Progenitor cell of endocrine pancreas (in vitro differentiated cells): Measurements from ENCODE around the gene UMOD. TPM values are rescaled to one million over a fixed set of nuclear protein-coding genes. Genes with fewer than 3 reads are reported as not detected.

Experiments used
- DNase-seq: peaks from one replicate; pipeline ENCODE4 v3.0.0; 2021; ENCODE audit warnings: low spot score; ENCODE audit not compliant: unreplicated experiment
- H3K27ac Mint-ChIP-seq: 2 replicates; pipeline ENCODE4 v1.8.0; 2021; ENCODE audit warnings: mild to moderate bottlenecking, moderate library complexity, mixed read lengths
- H3K27me3 Mint-ChIP-seq: 2 replicates; pipeline ENCODE4 v1.8.0; 2021; ENCODE audit warnings: mixed read lengths
- H3K36me3 Mint-ChIP-seq: 2 replicates; pipeline ENCODE4 v1.8.0; 2022; ENCODE audit warnings: mixed read lengths; ENCODE audit not compliant: insufficient read depth
- H3K4me1 Mint-ChIP-seq: 2 replicates; pipeline ENCODE4 v1.8.0; 2021; ENCODE audit warnings: low read depth, mixed read lengths
- H3K4me3 Mint-ChIP-seq: 2 replicates; pipeline ENCODE4 v1.8.0; 2021; ENCODE audit warnings: low read depth, mild to moderate bottlenecking, moderate library complexity, mixed read lengths
- H3K9me3 Mint-ChIP-seq: 2 replicates; pipeline ENCODE4 v1.8.0; 2021; ENCODE audit warnings: low read depth, mixed read lengths
- long read RNA-seq: library from polyadenylated mRNA; unstranded; transcript quantifications from one replicate; pipeline ENCODE4 v2.0.0, GENCODE V29; 2020
- total RNA-seq: library from RNA; stranded (reverse); gene quantifications from 2 replicates; pipeline ENCODE4 v1.2.1, GENCODE V29; 2021
- TF ChIP-seq, protein P1 (sequence below): fragments of 200-600 bp; sonication (generic); IDR thresholded peaks from one replicate; pipeline ENCODE4 v1.5.0; 2021; ENCODE audit warnings: antibody characterized with exemption, mild to moderate bottlenecking; ENCODE audit not compliant: unreplicated experiment

Gene UMOD
- 0.11 TPM in 1 of 2 replicates, not detected in the other for total RNA-seq
- long read RNA-seq = 0 reads

DNA sequence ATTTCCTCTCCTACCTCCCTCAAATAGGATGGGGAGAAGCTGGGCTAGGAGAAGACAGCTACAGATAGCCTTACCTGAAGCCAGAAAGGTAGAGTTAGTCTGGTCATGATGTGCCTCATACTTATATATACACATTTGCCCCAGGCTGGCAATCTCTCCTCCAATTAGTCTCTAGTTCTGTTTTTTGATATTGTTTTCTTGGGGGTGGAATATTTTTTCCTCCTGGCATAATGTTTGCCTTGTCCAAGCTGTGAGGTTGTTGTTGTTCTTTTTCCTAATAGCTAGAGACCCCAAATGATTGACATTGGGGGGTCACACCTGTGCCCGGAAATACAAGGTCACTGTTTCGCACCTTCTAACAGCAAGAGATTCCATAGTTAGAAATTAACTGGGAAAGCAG, at the start of gene UMOD:
Gene UMOD (minus strand): TSS at position 101 of the 400 bp plus-strand sequence. CDS start 1,978 bp downstream, outside the sequence.
- no peaks in the 10 kb centered on the region for H3K36me3 Mint-ChIP-seq
- H3K9me3 Mint-ChIP-seq = peaks cover 5% of the 10 kb centered on the region
- TF ChIP-seq, protein P1, sequence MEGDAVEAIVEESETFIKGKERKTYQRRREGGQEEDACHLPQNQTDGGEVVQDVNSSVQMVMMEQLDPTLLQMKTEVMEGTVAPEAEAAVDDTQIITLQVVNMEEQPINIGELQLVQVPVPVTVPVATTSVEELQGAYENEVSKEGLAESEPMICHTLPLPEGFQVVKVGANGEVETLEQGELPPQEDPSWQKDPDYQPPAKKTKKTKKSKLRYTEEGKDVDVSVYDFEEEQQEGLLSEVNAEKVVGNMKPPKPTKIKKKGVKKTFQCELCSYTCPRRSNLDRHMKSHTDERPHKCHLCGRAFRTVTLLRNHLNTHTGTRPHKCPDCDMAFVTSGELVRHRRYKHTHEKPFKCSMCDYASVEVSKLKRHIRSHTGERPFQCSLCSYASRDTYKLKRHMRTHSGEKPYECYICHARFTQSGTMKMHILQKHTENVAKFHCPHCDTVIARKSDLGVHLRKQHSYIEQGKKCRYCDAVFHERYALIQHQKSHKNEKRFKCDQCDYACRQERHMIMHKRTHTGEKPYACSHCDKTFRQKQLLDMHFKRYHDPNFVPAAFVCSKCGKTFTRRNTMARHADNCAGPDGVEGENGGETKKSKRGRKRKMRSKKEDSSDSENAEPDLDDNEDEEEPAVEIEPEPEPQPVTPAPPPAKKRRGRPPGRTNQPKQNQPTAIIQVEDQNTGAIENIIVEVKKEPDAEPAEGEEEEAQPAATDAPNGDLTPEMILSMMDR = no peak
- no peak for DNase-seq
- H3K27ac Mint-ChIP-seq = no peak within 1 kb of the TSS
- peaks cover 9% of the 10 kb centered on the region for H3K27me3 Mint-ChIP-seq
- no peak within 1 kb of the TSS for H3K4me3 Mint-ChIP-seq
- peaks cover 14% of the 10 kb centered on the region for H3K4me1 Mint-ChIP-seq

DNA sequence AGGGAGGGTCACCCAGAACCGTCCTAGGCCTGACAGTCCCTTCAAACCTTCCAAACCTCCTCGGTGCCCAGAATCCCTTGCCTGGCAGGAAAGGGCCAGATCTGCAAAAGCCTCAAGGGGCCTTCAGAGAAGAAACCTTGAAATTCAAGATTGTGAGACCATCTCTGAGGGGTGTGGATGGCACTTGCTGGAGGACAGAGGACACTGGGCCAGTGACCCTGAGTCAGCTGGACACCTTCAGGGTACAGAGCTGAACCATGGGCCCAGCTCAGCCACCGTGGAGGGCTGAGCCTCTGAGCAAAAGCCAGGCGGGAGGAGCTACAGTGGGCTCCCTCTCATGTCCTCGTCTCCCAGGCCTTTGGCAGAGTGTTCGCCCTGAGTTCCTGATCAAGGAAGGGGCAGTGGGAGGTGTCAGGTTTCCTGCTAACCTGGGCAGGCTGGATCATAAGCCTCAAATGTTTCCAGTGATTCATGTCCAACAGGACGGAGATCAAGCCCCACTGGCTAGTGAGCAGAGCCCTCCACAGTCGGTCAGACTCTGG, 49.0 kb upstream of the UMOD start:
- peaks cover 2% of the 10 kb centered on the region for H3K4me1 Mint-ChIP-seq

DNA sequence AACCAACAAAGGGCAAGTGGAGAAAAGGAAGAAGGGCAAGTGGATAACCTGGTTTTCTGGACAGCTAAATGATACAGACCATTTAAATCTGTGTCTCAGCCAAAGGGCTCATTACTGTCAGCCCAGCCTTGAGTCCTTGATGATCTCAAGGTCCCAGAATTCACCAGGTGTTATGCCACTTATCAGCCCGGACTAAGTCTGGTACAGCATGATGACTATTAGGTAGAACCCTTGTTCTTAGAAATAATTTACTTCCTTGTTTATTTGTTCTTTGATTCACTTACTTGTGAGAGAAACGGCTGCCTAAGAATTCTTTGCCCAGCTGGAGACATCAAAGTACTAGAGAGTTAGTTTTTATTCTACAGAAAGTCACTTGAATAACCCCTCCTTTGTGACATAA, 48.6 kb upstream of the UMOD start:
- Mint-ChIP-seq H3K4me3 (no peak overlapping the region), H3K27ac (peak overlapping the region; percentile 67), H3K9me3 (no peaks in the 10 kb centered on the region), H3K36me3 (no peaks in the 10 kb centered on the region), H3K27me3 (no peaks in the 10 kb centered on the region), H3K4me1 (peaks cover 3% of the 10 kb centered on the region)
- DNase-seq = no peak
- TF ChIP-seq, protein P1 = no peak

More for the DNA sequence above, 49.0 kb upstream of the UMOD start:
- TF ChIP-seq, protein P1 = no peak
- peak overlapping the region; percentile 67 for H3K27ac Mint-ChIP-seq
- H3K27me3 Mint-ChIP-seq = no peaks in the 10 kb centered on the region
- H3K9me3 Mint-ChIP-seq = no peaks in the 10 kb centered on the region
- H3K4me3 Mint-ChIP-seq = no peak overlapping the region
- DNase-seq = no peak
- no peaks in the 10 kb centered on the region for H3K36me3 Mint-ChIP-seq

DNA sequence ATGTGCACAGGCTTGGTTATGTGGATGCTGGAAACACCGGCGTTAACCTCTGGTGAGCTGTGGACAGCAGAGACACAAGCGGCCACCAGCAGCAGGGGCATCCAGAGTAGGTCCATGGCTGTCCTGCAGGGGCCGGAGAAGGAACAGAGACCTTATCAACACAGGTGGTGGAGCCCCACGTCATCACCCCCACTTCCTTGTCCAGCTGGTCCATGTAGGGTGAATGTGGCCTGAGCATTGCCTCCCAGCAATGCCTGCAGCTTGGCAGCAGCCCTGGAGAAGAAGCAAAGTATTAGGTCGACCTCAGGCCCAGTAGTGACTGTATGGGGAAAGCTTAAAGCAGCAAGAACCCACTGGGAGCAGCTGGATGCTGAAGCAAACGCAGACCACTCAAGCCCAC, 46.7 kb upstream of the UMOD start:
- H3K27ac Mint-ChIP-seq = no peak overlapping the region

DNA sequence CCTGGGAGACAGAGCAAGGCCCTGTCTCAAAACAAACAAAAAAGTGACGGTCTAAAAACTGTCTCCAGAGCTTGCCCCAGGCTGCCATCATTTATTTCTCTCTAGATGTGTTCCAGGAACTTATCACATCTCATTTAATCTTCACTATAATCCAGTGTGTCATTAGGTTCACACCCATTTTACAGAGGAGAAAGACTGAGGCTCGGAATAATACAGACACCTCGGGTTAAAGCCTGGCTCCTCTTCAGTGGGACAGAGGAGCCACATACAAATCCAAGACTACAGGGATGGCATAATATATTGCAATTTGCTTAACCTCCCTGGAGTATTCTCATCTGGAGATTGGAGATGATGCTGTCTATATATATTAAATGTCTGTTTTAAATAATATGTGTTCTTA, 46.1 kb upstream of the UMOD start:
- H3K4me3 Mint-ChIP-seq = no peak overlapping the region
- TF ChIP-seq, protein P1 = no peak
- no peak overlapping the region for H3K27ac Mint-ChIP-seq
- no peak for DNase-seq
- H3K4me1 Mint-ChIP-seq = peaks cover 8% of the 10 kb centered on the region
- H3K27me3 Mint-ChIP-seq = no peaks in the 10 kb centered on the region
- no peaks in the 10 kb centered on the region for H3K36me3 Mint-ChIP-seq
- H3K9me3 Mint-ChIP-seq = no peaks in the 10 kb centered on the region

More for the DNA sequence above, 46.7 kb upstream of the UMOD start:
- H3K4me3 Mint-ChIP-seq = no peak overlapping the region
- H3K36me3 Mint-ChIP-seq = no peaks in the 10 kb centered on the region
- no peaks in the 10 kb centered on the region for H3K9me3 Mint-ChIP-seq
- H3K4me1 Mint-ChIP-seq = peaks cover 5% of the 10 kb centered on the region
- H3K27me3 Mint-ChIP-seq = no peaks in the 10 kb centered on the region
- TF ChIP-seq, protein P1 = no peak
- DNase-seq = no peak
